HUES64 (cell line): Measurements from ENCODE around the gene OPCML.

Experiments used
- H3K27ac ChIP-seq: 2 replicates; pipeline ENCODE4 v1.7.0; 2013; ENCODE audit warnings: low read depth, low read length, inconsistent platforms
- H3K27me3 ChIP-seq: 2 replicates; pipeline ENCODE4 v1.6.1; 2013; ENCODE audit warnings: mild to moderate bottlenecking, low read length; ENCODE audit not compliant: insufficient read depth
- H3K36me3 ChIP-seq: 2 replicates; pipeline ENCODE4 v1.6.1; 2013; ENCODE audit warnings: mild to moderate bottlenecking, low read length; ENCODE audit not compliant: insufficient read depth
- H3K4me1 ChIP-seq: 2 replicates; pipeline ENCODE4 v1.6.1; 2013; ENCODE audit warnings: mild to moderate bottlenecking, low read length, moderate library complexity; ENCODE audit not compliant: insufficient read depth
- H3K4me3 ChIP-seq: 2 replicates; pipeline ENCODE4 v1.5.1; 2013; ENCODE audit warnings: mild to moderate bottlenecking, low read length, moderate library complexity
- H3K9ac ChIP-seq: 2 replicates; pipeline ENCODE4 v1.6.1; 2013; ENCODE audit warnings: mild to moderate bottlenecking, low read depth, low read length
- H3K9me3 ChIP-seq: 2 replicates; pipeline ENCODE4 v1.6.1; 2013; ENCODE audit warnings: low read depth, low read length; ENCODE audit not compliant: insufficient read depth
- WGBS: fragments of 150-250, 120-280 bp; methylation state at CpG from one replicate; pipeline ENCODE4 v1.1.7; 2013; ENCODE audit warnings: missing lambda C conversion rate; 5-methylcytosine and 5-hydroxymethylcytosine counted together

Gene OPCML

GRCh38 chr11:133072378-133072777, 459.9 kb downstream of the OPCML start:
- peaks cover 14% of the 10 kb centered on the region for H3K4me1 ChIP-seq
- no peaks in the 10 kb centered on the region for H3K36me3 ChIP-seq
- no peaks in the 10 kb centered on the region for H3K9me3 ChIP-seq
- H3K27ac ChIP-seq, result no peak overlapping the region
- no peak overlapping the region for H3K4me3 ChIP-seq
- no peaks in the 10 kb centered on the region for H3K27me3 ChIP-seq
- WGBS, result 97% methylated on average over 6 of the region's 7 CpGs
- H3K9ac ChIP-seq, result no peak overlapping the region

- no peak overlapping the region for H3K4me3 ChIP-seq
- no peaks in the 10 kb centered on the region for H3K9me3 ChIP-seq
- H3K36me3 ChIP-seq, result no peaks in the 10 kb centered on the region
- H3K27ac ChIP-seq, result peak overlapping the region; percentile 63; the same call in 1 of the 2 replicates
- H3K9ac ChIP-seq, result no peak overlapping the region
- H3K27me3 ChIP-seq, result no peaks in the 10 kb centered on the region
- WGBS, result 89% methylated on average over 2 of the region's 3 CpGs
- H3K4me1 ChIP-seq, result peaks cover 14% of the 10 kb centered on the region
Observed at GRCh38 chr11:133070791-133071190, 461.5 kb downstream of the OPCML start.

GRCh38 chr11:133070021-133070713, 462.1 kb downstream of the OPCML start:
- Histone ChIP-seq H3K4me3 (no peak overlapping the region), H3K4me1 (peaks cover 14% of the 10 kb centered on the region), H3K27ac (peak overlapping the region; percentile 63; the same call in 1 of the 2 replicates), H3K36me3 (no peaks in the 10 kb centered on the region), H3K9ac (peak overlapping the region; percentile 42; the same call in 1 of the 2 replicates), H3K9me3 (no peaks in the 10 kb centered on the region), H3K27me3 (0 out of 2 replicates have a peak, but pooled peaks cover 4% of the 10 kb centered on the region)
- 30% methylated on average over 9 of the region's 11 CpGs for WGBS

- Histone ChIP-seq H3K9ac (no peak overlapping the region), H3K36me3 (no peaks in the 10 kb centered on the region), H3K27me3 (0 out of 2 replicates have a peak, but pooled peaks cover 4% of the 10 kb centered on the region), H3K4me3 (no peak overlapping the region), H3K4me1 (peaks cover 14% of the 10 kb centered on the region), H3K9me3 (no peaks in the 10 kb centered on the region), H3K27ac (no peak overlapping the region)
- 90% methylated on average over 12 of the region's 13 CpGs for WGBS
Observed at GRCh38 chr11:133065847-133066485, 466.3 kb downstream of the OPCML start.

- H3K4me3 ChIP-seq, result peak overlapping the region; percentile 73
- no peak overlapping the region for H3K27ac ChIP-seq
- no peak overlapping the region; the same call in 1 of the 2 replicates for H3K9ac ChIP-seq
- 87% methylated on average over 15 of the region's 15 CpGs for WGBS
- 0 out of 2 replicates have a peak, but pooled peaks cover 4% of the 10 kb centered on the region for H3K27me3 ChIP-seq
- no peaks in the 10 kb centered on the region for H3K36me3 ChIP-seq
- H3K9me3 ChIP-seq, result no peaks in the 10 kb centered on the region
- peaks cover 7% of the 10 kb centered on the region; the same call in 1 of the 2 replicates for H3K4me1 ChIP-seq
Observed at GRCh38 chr11:133064961-133065360, 467.3 kb downstream of the OPCML start.

- peak overlapping the region; percentile 70 for H3K9ac ChIP-seq
- H3K27me3 ChIP-seq, result 0 out of 2 replicates have a peak, but pooled peaks cover 4% of the 10 kb centered on the region
- H3K9me3 ChIP-seq, result no peaks in the 10 kb centered on the region
- no peaks in the 10 kb centered on the region for H3K36me3 ChIP-seq
- peaks cover 1% of the 10 kb centered on the region; the same call in 1 of the 2 replicates for H3K4me1 ChIP-seq
- WGBS, result 5% methylated on average over 44 of the region's 44 CpGs
- H3K4me3 ChIP-seq, result peak overlapping the region; percentile 73
- no peak overlapping the region for H3K27ac ChIP-seq
Observed at GRCh38 chr11:133064152-133064877, 468.0 kb downstream of the OPCML start.

GRCh38 chr11:133058501-133058900, 473.8 kb downstream of the OPCML start:
- no peaks in the 10 kb centered on the region for H3K27me3 ChIP-seq
- no peaks in the 10 kb centered on the region for H3K4me1 ChIP-seq
- no peak overlapping the region for H3K27ac ChIP-seq
- H3K9ac ChIP-seq, result no peak overlapping the region
- H3K4me3 ChIP-seq, result no peak overlapping the region
- WGBS, result 80% methylated on average over 8 of the region's 8 CpGs
- no peaks in the 10 kb centered on the region for H3K9me3 ChIP-seq
- no peaks in the 10 kb centered on the region for H3K36me3 ChIP-seq

GRCh38 chr11:133053124-133053776, 479.1 kb downstream of the OPCML start:
- 88% methylated on average over 9 of the region's 9 CpGs for WGBS
- Histone ChIP-seq H3K9ac (no peak overlapping the region), H3K36me3 (no peaks in the 10 kb centered on the region), H3K27me3 (no peaks in the 10 kb centered on the region), H3K9me3 (no peaks in the 10 kb centered on the region), H3K27ac (no peak overlapping the region), H3K4me1 (peaks cover 27% of the 10 kb centered on the region), H3K4me3 (no peak overlapping the region)

GRCh38 chr11:133052537-133052936, 479.8 kb downstream of the OPCML start:
- Histone ChIP-seq H3K9me3 (no peaks in the 10 kb centered on the region), H3K4me1 (peaks cover 31% of the 10 kb centered on the region), H3K4me3 (no peak overlapping the region), H3K9ac (no peak overlapping the region), H3K36me3 (no peaks in the 10 kb centered on the region), H3K27ac (no peak overlapping the region), H3K27me3 (no peaks in the 10 kb centered on the region)
- 98% methylated on average over 2 of the region's 2 CpGs for WGBS

- H3K9me3 ChIP-seq, result no peaks in the 10 kb centered on the region
Observed at GRCh38 chr11:133049244-133050019, 482.9 kb downstream of the OPCML start.

More at GRCh38 chr11:133049244-133050019, 482.9 kb downstream of the OPCML start:
- Histone ChIP-seq H3K27me3 (no peaks in the 10 kb centered on the region), H3K4me3 (no peak overlapping the region), H3K4me1 (peaks cover 31% of the 10 kb centered on the region), H3K27ac (no peak overlapping the region), H3K9ac (no peak overlapping the region), H3K36me3 (no peaks in the 10 kb centered on the region)
- 73% methylated on average over 11 of the region's 11 CpGs for WGBS
